Vagina (tissue), 2 donors: ENCODE results near the gene MAPK14. TPM values are rescaled to one million over a fixed set of nuclear protein-coding genes. Genes with fewer than 3 reads are reported as not detected.
A peak's percentile ranks its signal among the peaks of the same experiment; 100 is the strongest.

Experiments
- DNase-seq, 2 donors: peaks; one replicate each; pipeline ENCODE4 v3.0.0-alpha.2; 2017; ENCODE audit errors: extremely low spot score in 2 of 2
- H3K27ac ChIP-seq: fragments of 200-600 bp; sonication (generic); one replicate; pipeline ENCODE4 v1.5.1; 2019
- H3K27me3 ChIP-seq: fragments of 200-600 bp; sonication (generic); one replicate; pipeline ENCODE4 v1.5.1; 2019
- H3K36me3 ChIP-seq, 2 donors: fragments of 200-600 bp; sonication (generic); one replicate each; pipeline ENCODE4 v1.5.1; 2017 to 2019
- H3K4me1 ChIP-seq: fragments of 200-600 bp; sonication (generic); one replicate; pipeline ENCODE4 v1.5.1; 2019
- H3K4me3 ChIP-seq, 2 donors: fragments of 200-600 bp; sonication (generic); 1 replicate in 1 of 2; 2 replicates in 1 of 2; pipeline ENCODE4 v1.5.1; 2016 to 2019
- H3K9me3 ChIP-seq: fragments of 200-600 bp; sonication (generic); one replicate; pipeline ENCODE4 v1.5.1; 2019
- CTCF ChIP-seq, 3 experiments: fragments of 450-650 bp in 2 of 3; fragments of 200-600 bp in 1 of 3; sonication (generic) in 1 of 3; IDR thresholded peaks; one replicate each; pipeline ENCODE4 v1.5.1; 2017 to 2019; ENCODE audit warnings: antibody characterized with exemption in 3 of 3, mild to moderate bottlenecking in 2 of 3, moderate library complexity in 2 of 3
- POLR2A ChIP-seq, 2 donors: fragments of 450-650 bp; IDR thresholded peaks; one replicate each; pipeline ENCODE4 v1.6.1; 2017; ENCODE audit warnings: antibody characterized with exemption in 2 of 2, mild to moderate bottlenecking in 2 of 2, moderate library complexity in 2 of 2
- POLR2AphosphoS5 ChIP-seq, 2 donors: sonication (generic); formaldehyde crosslinking; IDR thresholded peaks; one replicate each; pipeline ENCODE4 v1.9.0; 2017; ENCODE audit warnings: antibody characterized with exemption in 2 of 2, mild to moderate bottlenecking in 2 of 2, low read depth in 1 of 2; ENCODE audit not compliant: insufficient read depth in 1 of 2
- intact Hi-C: fragments of 100-400 bp; cut with DNase I; formaldehyde crosslinking; loops from one replicate; pipeline ENCODE4 v1.15.1; 2023
- total RNA-seq: library from RNA; depleted of rRNA; stranded (reverse); fragments of >200 nt; gene quantifications from one replicate; pipeline ENCODE4 v1.2.3, GENCODE V29; 2016

MAPK14 gene
- total RNA-seq, 1 donor from 2014 or later = 71.9 TPM

- Histone ChIP-seq H3K27ac (no peak overlapping the region), H3K4me1 (peaks cover 12% of the 10 kb centered on the region), H3K36me3 (no peaks in the 10 kb centered on the region), H3K27me3 (no peaks in the 10 kb centered on the region), H3K4me3 (no peak overlapping the region), H3K9me3 (no peaks in the 10 kb centered on the region)
- DNase-seq = no peak
- intact Hi-C loops = no loop called here
- no peak for TF ChIP-seq POLR2A (IDR thresholded peaks at IDR 0.05)
- no peak for TF ChIP-seq CTCF (IDR thresholded peaks at IDR 0.05)
- TF ChIP-seq POLR2AphosphoS5 (IDR thresholded peaks at IDR 0.05; ENCODE audit: insufficient read depth in 1 of 2, low read depth in 1 of 2) = peak in 1 of 2 donors; percentile 24
These were observed 121.9 kb downstream of the MAPK14 start for GRCh38 chr6:36149476-36149875.

GRCh38 chr6:36150283-36150682 lies 122.7 kb downstream of the MAPK14 start:
- no peaks in the 10 kb centered on the region for H3K27me3 ChIP-seq
- H3K36me3 ChIP-seq = no peaks in the 10 kb centered on the region
- TF ChIP-seq POLR2A (IDR thresholded peaks at IDR 0.05) = no peak
- TF ChIP-seq CTCF (IDR thresholded peaks at IDR 0.05) = no peak
- no peak for TF ChIP-seq POLR2AphosphoS5 (IDR thresholded peaks at IDR 0.05; ENCODE audit: insufficient read depth in 1 of 2, low read depth in 1 of 2)
- peaks cover 12% of the 10 kb centered on the region for H3K4me1 ChIP-seq
- no peak for DNase-seq
- intact Hi-C loops = no loop called here
- no peak overlapping the region for H3K4me3 ChIP-seq
- H3K27ac ChIP-seq = no peak overlapping the region
- H3K9me3 ChIP-seq = no peaks in the 10 kb centered on the region

GRCh38 chr6:36154286-36154685 lies 126.7 kb downstream of the MAPK14 start:
- no peak for TF ChIP-seq POLR2A (IDR thresholded peaks at IDR 0.05)
- peak in 1 of 2 donors; percentile 76 for TF ChIP-seq POLR2AphosphoS5 (IDR thresholded peaks at IDR 0.05; ENCODE audit: insufficient read depth in 1 of 2, low read depth in 1 of 2)
- Histone ChIP-seq H3K4me1 (peaks cover 12% of the 10 kb centered on the region), H3K27me3 (no peaks in the 10 kb centered on the region), H3K36me3 (no peaks in the 10 kb centered on the region), H3K9me3 (no peaks in the 10 kb centered on the region), H3K4me3 (no peak overlapping the region), H3K27ac (no peak overlapping the region)
- no peak for DNase-seq
- intact Hi-C loops = no loop called here

GRCh38 chr6:36155662-36156061 lies 128.1 kb downstream of the MAPK14 start:
- no peak overlapping the region for H3K27ac ChIP-seq
- intact Hi-C loops = no loop called here
- H3K4me3 ChIP-seq = no peak overlapping the region
- H3K4me1 ChIP-seq = peaks cover under 1% of the 10 kb centered on the region
- H3K36me3 ChIP-seq = no peaks in the 10 kb centered on the region
- no peak for DNase-seq
- no peaks in the 10 kb centered on the region for H3K27me3 ChIP-seq
- no peak for TF ChIP-seq POLR2AphosphoS5 (IDR thresholded peaks at IDR 0.05; ENCODE audit: insufficient read depth in 1 of 2, low read depth in 1 of 2)
- no peak for TF ChIP-seq POLR2A (IDR thresholded peaks at IDR 0.05)
- TF ChIP-seq CTCF (IDR thresholded peaks at IDR 0.05) = no peak
- no peaks in the 10 kb centered on the region for H3K9me3 ChIP-seq

- Histone ChIP-seq H3K36me3 (no peaks in the 10 kb centered on the region), H3K27me3 (no peaks in the 10 kb centered on the region), H3K4me1 (no peaks in the 10 kb centered on the region), H3K9me3 (no peaks in the 10 kb centered on the region), H3K4me3 (no peak overlapping the region), H3K27ac (no peak overlapping the region)
- intact Hi-C loops = no loop called here
- TF ChIP-seq POLR2AphosphoS5 (IDR thresholded peaks at IDR 0.05; ENCODE audit: insufficient read depth in 1 of 2, low read depth in 1 of 2) (no peak), POLR2A (IDR thresholded peaks at IDR 0.05) (no peak), CTCF (IDR thresholded peaks at IDR 0.05) (no peak)
- no peak for DNase-seq
These were observed 132.6 kb downstream of the MAPK14 start for GRCh38 chr6:36160147-36160760.

Other genes with a start within 250 kb of the MAPK14 start
- gene CLPSL1, start 246.8 kb upstream of the MAPK14 start, total RNA-seq = not detected
- gene CLPS, start 230.5 kb upstream of the MAPK14 start, total RNA-seq = not detected
- gene LHFPL5, start 222.5 kb upstream of the MAPK14 start, total RNA-seq = not detected
- 59.2 TPM for gene SRPK1, start 106.7 kb upstream of the MAPK14 start, total RNA-seq
- gene SLC26A8, start 3.2 kb upstream of the MAPK14 start, total RNA-seq = not detected
- 21.9 TPM for gene MAPK13, start 102.7 kb downstream of the MAPK14 start, total RNA-seq
- 18.7 TPM for gene BRPF3, start 168.9 kb downstream of the MAPK14 start, total RNA-seq
- not detected for gene PNPLA1, start 242.3 kb downstream of the MAPK14 start, total RNA-seq